Measurements from ENCODE around the gene GRID2. TPM values are rescaled to one million over a fixed set of nuclear protein-coding genes. Genes with fewer than 3 reads are reported as not detected.

Gene GRID2
- total RNA-seq, 1 donor, result 0.63 TPM

GRCh38 chr4:93370256-93370655 lies 1066.5 kb downstream of the GRID2 start:
- no peak for TF ChIP-seq CTCF (IDR thresholded peaks at IDR 0.05; ENCODE audit: insufficient read depth, low read length)
- DNase-seq (ENCODE audit: low read depth), result no peak
- H3K4me3 ChIP-seq (ENCODE audit: low read depth, low read length), result no peak overlapping the region

- no peak for TF ChIP-seq CTCF (IDR thresholded peaks at IDR 0.05; ENCODE audit: insufficient read depth, low read length)
- no peak for DNase-seq (ENCODE audit: low read depth)
- no peak overlapping the region for H3K4me3 ChIP-seq (ENCODE audit: low read depth, low read length)
Measured at GRCh38 chr4:93373893-93374860, 1070.4 kb downstream of the GRID2 start.

- TF ChIP-seq CTCF (IDR thresholded peaks at IDR 0.05; ENCODE audit: insufficient read depth, low read length), result no peak
- DNase-seq (ENCODE audit: low read depth), result no peak
- no peak overlapping the region for H3K4me3 ChIP-seq (ENCODE audit: low read depth, low read length)
Measured at GRCh38 chr4:93384241-93384640, 1080.5 kb downstream of the GRID2 start.

GRCh38 chr4:93384887-93385286 lies 1081.1 kb downstream of the GRID2 start:
- peak; percentile 1 for DNase-seq (ENCODE audit: low read depth)
- no peak for TF ChIP-seq CTCF (IDR thresholded peaks at IDR 0.05; ENCODE audit: insufficient read depth, low read length)

GRCh38 chr4:93394545-93395081 lies 1090.8 kb downstream of the GRID2 start:
- DNase-seq (ENCODE audit: low read depth), result peak; percentile 30
- TF ChIP-seq CTCF (IDR thresholded peaks at IDR 0.05; ENCODE audit: insufficient read depth, low read length), result no peak
- no peak overlapping the region for H3K4me3 ChIP-seq (ENCODE audit: low read depth, low read length)

More at GRCh38 chr4:93384887-93385286, 1081.1 kb downstream of the GRID2 start:
- H3K4me3 ChIP-seq (ENCODE audit: low read depth, low read length), result no peak overlapping the region

GRCh38 chr4:93396272-93396671 lies 1092.5 kb downstream of the GRID2 start:
- no peak overlapping the region for H3K4me3 ChIP-seq (ENCODE audit: low read depth, low read length)
- no peak for TF ChIP-seq CTCF (IDR thresholded peaks at IDR 0.05; ENCODE audit: insufficient read depth, low read length)
- peak; percentile 41 for DNase-seq (ENCODE audit: low read depth)

All from fibroblast of the aortic adventitia (primary cell).